ENCODE results near the gene APMAP.

DNA sequence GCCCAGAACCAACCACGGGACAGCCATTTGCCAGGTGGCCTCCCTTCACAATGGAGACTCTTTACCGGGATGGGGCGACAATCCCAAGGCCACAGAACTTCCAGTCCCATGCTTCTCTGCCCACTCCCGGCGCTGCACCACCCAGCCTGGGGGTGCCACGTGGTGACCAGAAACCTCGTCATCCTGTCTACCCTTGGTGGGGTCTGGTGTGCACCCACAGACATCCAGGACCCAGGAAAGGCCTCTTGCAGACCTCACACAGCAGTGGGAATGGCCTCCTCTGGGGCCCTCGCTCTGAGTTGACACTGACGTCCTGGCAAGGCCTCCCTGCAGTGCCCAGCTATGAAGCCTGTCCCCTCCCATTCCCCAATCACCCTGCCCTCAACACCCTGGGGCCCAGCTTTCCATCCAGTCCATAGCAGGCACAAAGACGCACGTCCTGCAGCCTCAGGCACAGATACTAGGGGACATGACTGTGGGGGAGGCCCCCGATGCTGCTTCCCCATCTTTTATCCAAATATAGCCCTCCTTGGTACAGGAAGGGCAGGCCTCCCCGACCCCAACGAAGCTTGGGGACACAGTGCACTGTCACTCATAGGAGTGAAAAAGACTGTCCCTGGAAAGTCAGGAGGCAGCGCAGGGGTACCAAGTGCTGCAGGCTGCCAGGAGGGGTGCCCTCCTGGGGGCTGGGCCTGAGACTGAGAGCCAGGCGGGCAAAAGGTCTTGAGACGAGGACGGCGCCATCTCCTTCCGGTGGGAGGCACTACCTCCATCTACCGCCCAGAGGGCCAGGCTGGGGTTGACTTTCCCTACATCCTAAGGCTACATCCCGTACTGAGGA is 36.3 kb downstream of the APMAP start:
- TF ChIP-seq, protein P1, sequence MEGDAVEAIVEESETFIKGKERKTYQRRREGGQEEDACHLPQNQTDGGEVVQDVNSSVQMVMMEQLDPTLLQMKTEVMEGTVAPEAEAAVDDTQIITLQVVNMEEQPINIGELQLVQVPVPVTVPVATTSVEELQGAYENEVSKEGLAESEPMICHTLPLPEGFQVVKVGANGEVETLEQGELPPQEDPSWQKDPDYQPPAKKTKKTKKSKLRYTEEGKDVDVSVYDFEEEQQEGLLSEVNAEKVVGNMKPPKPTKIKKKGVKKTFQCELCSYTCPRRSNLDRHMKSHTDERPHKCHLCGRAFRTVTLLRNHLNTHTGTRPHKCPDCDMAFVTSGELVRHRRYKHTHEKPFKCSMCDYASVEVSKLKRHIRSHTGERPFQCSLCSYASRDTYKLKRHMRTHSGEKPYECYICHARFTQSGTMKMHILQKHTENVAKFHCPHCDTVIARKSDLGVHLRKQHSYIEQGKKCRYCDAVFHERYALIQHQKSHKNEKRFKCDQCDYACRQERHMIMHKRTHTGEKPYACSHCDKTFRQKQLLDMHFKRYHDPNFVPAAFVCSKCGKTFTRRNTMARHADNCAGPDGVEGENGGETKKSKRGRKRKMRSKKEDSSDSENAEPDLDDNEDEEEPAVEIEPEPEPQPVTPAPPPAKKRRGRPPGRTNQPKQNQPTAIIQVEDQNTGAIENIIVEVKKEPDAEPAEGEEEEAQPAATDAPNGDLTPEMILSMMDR (IDR thresholded peaks at IDR 0.05), result no peak
- no peak for TF ChIP-seq EP300 (IDR thresholded peaks at IDR 0.05)
- TF ChIP-seq POLR2A (IDR thresholded peaks at IDR 0.05), result no peak

Measured in tibial nerve (tissue), 4 donors.